ENCODE measurements around the gene TSC2.
"Not testable (repeated sequence)": the region's sequence is repeated elsewhere in the genome, so short reads cannot be mapped to it uniquely, and the experiment has no call there.

The TSC2 gene

GRCh38 chr16:2032285-2033056 lies 15.3 kb upstream of the TSC2 start:
- no peak for DNase-seq

DNA sequence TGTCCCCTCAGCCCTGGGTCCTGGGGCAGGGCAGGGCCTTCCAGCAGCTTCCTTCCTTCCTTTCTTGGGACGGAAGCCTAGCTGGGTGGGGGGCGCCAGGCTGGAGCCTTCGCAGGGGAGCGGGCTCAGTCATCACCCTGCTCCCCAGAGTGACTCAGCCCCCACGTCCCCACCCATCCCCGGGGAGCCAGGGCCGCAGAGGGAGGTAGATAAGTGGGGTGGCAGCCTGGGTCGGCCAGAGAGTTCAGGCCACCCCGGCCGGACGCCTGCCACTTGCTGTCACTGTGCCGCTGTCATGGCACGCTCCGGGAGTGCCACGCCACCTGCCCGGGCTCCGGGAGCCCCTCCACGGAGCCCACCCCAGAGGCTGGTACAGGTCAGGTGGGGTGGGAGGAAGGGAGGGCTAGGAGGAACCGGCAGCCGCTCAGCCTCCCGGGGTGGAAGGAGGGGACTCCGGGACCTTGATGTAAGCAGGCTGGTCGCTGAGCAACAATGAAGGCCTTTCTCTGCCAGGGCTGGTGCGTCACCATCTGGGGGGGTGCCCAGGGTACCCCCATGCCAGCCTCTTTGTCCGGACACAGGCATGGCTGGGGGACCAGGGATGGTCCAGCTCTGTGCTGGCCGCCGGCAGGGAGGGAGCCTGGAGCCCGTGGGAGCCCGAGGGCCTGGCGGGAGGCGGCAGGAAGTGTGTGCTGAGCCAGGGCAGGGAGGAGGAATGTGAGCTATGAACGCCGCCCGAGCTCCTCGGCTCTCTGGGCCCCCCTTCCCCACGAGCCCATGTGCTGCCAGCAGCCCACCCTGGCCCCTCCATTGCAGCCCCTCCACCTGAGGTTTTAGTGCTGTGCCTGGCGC lies 14.5 kb upstream of the TSC2 start:
- DNase-seq: no peak

GRCh38 chr16:2033909-2034695 lies 13.7 kb upstream of the TSC2 start:
- DNase-seq: not testable (repeated sequence)

- no peak for DNase-seq
Observed at GRCh38 chr16:2034696-2035430, 12.9 kb upstream of the TSC2 start.

DNA sequence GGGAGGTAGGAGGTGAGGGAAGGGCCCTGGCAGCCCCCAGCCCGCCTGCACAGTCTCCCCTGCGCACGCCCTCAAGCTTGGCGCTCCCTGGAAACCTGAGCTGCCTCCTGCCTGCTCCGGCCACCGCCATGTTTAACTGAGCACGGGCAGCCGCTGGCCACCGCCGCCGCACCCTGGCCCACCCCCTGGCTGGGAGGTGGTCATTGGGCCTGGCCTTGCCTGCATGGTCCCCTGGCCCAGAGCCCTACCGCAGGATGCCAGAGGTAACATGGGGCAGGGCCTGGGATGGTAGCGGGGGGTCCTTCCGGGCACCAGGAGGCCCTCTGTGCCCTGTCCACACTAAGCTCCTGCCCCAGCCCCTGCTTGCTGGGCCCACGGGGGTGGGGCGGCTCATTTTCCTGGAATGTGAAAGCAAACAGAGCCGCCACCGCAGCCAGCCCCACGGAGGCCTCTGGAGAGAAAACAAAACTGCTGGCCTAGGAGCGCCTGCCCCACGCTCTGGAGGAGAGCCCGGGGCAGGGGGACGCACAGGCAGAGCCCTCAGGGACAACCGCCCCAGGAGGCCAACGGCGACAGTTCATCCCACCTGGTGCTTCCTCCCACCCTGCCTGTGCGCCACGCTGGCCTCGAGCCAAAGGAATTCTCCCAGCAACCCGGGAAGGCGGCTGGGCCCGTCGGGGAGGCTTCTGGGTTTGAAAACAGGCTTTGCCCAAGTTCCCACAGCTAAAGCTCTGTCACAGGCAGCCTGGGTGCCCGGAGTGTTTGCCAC lies 12.2 kb upstream of the TSC2 start:
- peak; percentile 59 for DNase-seq

DNA sequence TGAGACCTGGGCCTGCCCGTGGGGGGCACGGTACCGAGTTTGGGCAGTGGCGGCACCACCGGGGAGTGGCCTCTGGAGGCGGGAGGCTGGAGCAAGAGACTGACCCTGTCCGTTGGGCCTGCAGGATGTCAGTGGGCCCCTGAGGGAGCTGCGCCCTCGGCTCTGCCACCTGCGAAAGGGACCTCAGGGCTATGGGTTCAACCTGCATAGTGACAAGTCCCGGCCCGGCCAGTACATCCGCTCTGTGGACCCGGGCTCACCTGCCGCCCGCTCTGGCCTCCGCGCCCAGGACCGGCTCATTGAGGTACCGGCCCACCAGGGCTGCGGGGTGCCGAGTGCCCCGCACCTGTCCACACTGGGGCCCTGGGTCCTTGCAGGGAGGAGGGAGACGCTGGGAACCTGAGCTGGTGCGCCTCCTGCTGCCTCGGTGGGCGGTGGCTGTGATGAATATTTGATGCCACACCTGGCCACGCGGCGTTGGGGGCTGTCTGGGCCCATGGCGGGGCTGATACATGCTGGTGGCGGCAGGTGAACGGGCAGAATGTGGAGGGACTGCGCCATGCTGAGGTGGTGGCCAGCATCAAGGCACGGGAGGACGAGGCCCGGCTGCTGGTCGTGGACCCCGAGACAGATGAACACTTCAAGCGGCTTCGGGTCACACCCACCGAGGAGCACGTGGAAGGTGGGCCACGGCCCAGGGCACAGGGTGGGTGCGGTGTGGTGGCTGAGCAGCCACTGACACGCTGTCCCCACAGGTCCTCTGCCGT lies 11.4 kb upstream of the TSC2 start:
- no peak for DNase-seq

DNA sequence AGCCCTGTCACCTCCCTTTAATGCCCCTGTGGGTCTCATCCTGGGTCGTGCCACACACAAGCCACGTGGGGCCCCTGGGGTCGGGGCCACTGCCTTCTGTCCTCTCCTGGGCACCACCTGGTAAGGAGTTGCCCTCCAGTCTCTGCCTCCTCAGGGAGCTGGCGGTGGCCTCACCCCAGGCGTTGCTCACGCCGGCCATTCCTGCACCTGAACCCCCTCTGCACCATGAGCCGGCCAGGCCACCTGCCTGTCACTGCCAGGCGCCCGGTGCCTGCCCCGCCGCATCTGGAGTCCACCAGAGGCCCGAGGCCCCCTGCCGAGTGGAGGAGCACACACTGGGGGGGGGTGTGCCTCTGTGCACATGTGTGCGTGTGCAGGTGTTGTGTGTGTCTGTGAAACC lies 10.7 kb upstream of the TSC2 start:
- no peak for DNase-seq

DNA sequence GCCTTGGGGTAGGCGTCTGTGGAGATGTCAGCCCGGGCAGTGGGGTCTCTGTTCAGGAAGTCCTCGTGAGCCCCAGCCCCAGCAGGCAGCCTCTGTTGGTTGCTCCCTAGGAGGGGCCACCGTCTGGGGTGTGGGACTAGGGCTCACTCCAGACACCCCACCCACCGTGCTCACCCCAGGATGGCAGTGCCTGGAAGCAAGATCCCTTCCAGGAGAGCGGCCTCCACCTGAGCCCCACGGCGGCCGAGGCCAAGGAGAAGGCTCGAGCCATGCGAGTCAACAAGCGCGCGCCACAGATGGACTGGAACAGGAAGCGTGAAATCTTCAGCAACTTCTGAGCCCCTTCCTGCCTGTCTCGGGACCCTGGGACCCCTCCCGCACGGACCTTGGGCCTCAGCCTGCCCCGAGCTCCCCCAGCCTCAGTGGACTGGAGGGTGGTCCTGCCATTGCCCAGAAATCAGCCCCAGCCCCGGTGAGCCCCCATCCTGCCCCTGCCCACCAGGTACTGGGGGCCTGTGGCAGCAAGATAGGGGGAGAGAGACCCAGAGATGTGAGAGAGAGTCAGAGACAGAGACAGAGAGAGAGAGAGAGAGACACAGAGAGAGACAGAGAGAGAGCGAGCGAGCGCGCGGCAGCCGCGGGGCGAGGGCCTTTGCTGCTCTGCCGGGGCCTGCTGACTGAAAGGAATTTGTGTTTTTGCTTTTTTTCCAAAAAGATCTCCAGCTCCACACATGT lies 10.0 kb upstream of the TSC2 start:
- DNase-seq: no peak

GRCh38 chr16:2038382-2039231 lies 9.2 kb upstream of the TSC2 start:
- no peak for DNase-seq

GRCh38 chr16:2039274-2040031 lies 8.3 kb upstream of the TSC2 start:
- DNase-seq: peak; percentile 31

GRCh38 chr16:2040041-2040786 lies 7.6 kb upstream of the TSC2 start:
- no peak for DNase-seq

DNA sequence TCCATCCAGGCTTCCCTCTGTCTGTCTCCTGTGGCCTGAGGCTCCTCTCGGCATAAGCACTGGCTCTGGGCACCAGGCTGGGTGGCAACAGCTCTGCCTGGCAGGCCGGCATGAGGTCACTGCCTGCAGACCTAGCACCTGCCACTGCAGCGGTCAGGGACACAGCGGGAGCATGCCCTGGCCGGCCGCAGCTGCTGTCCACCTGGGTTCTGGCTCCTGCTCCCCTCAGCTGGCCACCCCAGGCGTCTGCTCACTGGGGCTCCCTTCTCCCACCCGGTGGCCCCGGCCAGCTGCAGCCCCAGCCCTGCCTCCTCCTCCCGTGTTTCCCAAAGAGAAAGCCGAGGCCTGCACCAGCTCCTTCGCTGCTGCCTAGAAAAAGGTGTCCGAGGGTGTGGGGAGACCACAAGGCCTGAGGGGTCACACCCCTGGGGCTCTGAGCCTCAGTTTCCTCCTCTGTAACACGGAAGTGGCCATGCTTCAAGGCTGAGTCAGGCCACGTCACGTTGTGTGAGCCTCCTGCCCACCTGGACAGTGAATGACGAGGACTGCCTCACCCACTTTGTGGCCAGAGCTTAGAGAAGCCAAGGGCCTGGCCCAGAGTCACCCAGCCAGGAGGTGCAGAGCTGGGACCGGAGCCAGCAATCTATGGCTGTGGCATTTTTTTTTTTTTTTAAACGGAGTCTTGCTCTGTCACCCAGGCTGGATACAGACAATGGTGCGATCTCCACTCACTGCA lies 6.8 kb upstream of the TSC2 start:
- no peak for DNase-seq

DNA sequence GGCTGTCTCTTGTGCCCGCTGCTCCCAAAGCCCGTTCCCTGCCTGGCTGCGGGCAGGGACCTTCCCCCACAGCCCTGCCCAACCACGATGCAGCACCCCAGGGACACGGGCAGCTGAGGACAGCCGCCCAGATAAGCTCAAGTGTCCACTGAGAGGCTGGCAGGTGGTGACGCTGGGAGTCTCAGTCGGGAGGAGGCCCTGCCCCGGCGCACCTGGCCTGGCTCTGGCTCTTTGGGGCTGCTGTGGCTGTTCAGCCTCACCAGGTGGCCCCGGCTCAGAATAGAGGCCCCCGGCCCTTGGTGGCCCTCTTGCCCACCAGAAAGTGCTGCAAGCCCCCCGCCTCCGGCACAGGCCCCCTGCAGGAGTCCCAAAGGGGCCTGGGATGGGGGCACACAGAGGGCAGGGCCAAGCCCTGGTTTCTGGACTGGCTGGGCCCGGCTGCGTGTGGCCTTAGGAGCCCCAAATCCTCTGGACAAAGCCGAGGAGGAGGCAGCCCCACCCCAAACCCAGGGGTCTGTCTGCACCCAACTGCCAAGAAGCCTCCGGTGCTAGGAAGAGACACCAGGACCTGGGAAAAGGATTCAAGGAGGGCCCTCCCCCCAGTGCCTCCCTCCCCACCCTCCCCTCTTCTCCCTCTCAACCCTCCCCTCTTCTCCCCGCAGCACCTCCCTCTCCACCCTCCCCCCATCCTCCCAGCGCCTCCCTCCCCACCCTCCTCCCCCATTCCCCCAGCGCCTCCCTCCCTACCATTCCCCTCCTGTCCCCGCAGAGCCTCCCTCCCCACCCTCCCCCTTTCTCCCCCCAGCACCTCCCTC lies 5.4 kb upstream of the TSC2 start:
- peak; percentile 78 for DNase-seq

DNA sequence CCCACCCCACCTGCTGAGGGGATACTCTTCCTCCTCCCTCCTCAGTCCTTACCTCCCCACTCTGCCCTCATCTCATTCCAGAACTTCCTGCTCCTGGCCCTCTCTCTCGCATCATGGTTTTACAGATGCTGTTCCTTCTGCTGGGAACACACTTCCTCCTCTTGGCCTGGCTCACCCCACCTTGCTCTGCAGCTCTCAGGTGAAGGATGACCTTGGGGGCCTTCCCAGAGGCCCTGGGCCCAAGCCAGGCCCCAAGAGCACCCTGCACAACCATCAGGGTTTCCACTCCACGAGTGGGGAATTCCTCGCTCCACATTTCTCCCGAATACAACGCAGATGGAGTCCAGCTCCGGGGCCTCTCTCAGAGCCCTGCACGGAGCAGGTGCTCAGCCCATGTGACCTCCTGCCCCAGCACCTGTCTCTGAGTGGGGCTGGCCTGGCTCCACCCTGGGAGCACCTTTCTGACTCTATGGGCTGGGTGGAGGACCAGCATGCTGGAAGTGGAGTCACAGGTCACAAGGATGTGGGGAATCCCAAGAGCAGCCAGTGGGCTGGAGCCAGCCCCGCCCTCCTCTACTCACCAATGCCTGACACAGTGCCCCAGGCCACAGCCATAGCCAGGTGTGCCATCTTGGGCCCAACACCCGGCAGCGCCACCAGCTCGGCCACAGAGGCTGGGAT lies 4.7 kb upstream of the TSC2 start:
- no peak for DNase-seq

- peak; percentile 69 for DNase-seq
Observed at GRCh38 chr16:2043667-2044451, 3.9 kb upstream of the TSC2 start.
